Left kidney (tissue), 2 donors: ENCODE data around the gene WDR6. TPM values are rescaled to one million over a fixed set of nuclear protein-coding genes. Genes with fewer than 3 reads are reported as not detected.
A peak's percentile ranks its signal among the peaks of the same experiment; 100 is the strongest.

ENCODE experiments used
- DNase-seq: peaks from one replicate; pipeline ENCODE4 v3.0.0-alpha.2; 2013
- polyA plus RNA-seq: library from polyadenylated mRNA; unstranded; fragments of 120-200 nt; gene quantifications from one replicate; pipeline ENCODE4 v1.2.1, GENCODE V29; 2013; ENCODE audit not compliant: insufficient read length

Gene WDR6
- polyA plus RNA-seq, 1 donor = 214 TPM

- no peak for DNase-seq
Measured at GRCh38 chr3:49013738-49014660, 6.8 kb downstream of the WDR6 start.

- no peak for DNase-seq
Measured at GRCh38 chr3:49015072-49015471, 7.9 kb downstream of the WDR6 start.

GRCh38 chr3:49015765-49016164, 8.6 kb downstream of the WDR6 start:
- no peak for DNase-seq

GRCh38 chr3:49016414-49017228, 9.4 kb downstream of the WDR6 start:
- no peak for DNase-seq

- DNase-seq = no peak
Measured at GRCh38 chr3:49017229-49017970, 10.2 kb downstream of the WDR6 start.

- DNase-seq = peak; percentile 77
Measured at GRCh38 chr3:49017971-49018706, 10.9 kb downstream of the WDR6 start, which contains the start of gene DALRD3. Gene DALRD3, minus strand, starts transcription at chr3:49018580. Its CDS starts 16 bp downstream, at chr3:49018564.

- no peak for DNase-seq
Measured at GRCh38 chr3:49018707-49019006, 11.5 kb downstream of the WDR6 start.

GRCh38 chr3:49019941-49020329, 12.7 kb downstream of the WDR6 start:
- no peak for DNase-seq

- DNase-seq = no peak
Measured at GRCh38 chr3:49020330-49021212, 13.4 kb downstream of the WDR6 start.

- DNase-seq = peak; percentile 98
Measured at GRCh38 chr3:49021213-49021812, 14.1 kb downstream of the WDR6 start.

- peak; percentile 93 for DNase-seq
Measured at GRCh38 chr3:49021813-49022687, 14.9 kb downstream of the WDR6 start, which contains the start of gene NDUFAF3. Gene NDUFAF3, plus strand, starts transcription at chr3:49022121. Its CDS starts 24 bp downstream, at chr3:49022145.

- DNase-seq = no peak
Measured at GRCh38 chr3:49022688-49023171, 15.5 kb downstream of the WDR6 start.

GRCh38 chr3:49023775-49024174, 16.6 kb downstream of the WDR6 start:
- no peak for DNase-seq

GRCh38 chr3:49024449-49024848, 17.3 kb downstream of the WDR6 start:
- no peak for DNase-seq

- DNase-seq = no peak
Measured at GRCh38 chr3:49025005-49025792, 18.0 kb downstream of the WDR6 start.

GRCh38 chr3:49025793-49026520, 18.8 kb downstream of the WDR6 start:
- DNase-seq = no peak

GRCh38 chr3:49026536-49026935, 19.3 kb downstream of the WDR6 start:
- no peak for DNase-seq
